ENCODE results near the gene HPS4. TPM values are rescaled to one million over a fixed set of nuclear protein-coding genes. Genes with fewer than 3 reads are reported as not detected.

The HPS4 gene
- polyA plus RNA-seq, 1 experiment, result 22.5 TPM

- CTCF ChIA-PET, result interaction anchor here (1.2 kb wide), 1 partner anchor 158 kb away, joined by 3 read pairs; no protein-coding TSS in a partner anchor
- H3K36me3 ChIP-seq (ENCODE audit: control insufficient read depth, insufficient read depth, low read length), result peaks cover 13% of the 10 kb centered on the region
These were observed 24.6 kb upstream of the HPS4 start for GRCh38 chr22:26508148-26508547.

DNA sequence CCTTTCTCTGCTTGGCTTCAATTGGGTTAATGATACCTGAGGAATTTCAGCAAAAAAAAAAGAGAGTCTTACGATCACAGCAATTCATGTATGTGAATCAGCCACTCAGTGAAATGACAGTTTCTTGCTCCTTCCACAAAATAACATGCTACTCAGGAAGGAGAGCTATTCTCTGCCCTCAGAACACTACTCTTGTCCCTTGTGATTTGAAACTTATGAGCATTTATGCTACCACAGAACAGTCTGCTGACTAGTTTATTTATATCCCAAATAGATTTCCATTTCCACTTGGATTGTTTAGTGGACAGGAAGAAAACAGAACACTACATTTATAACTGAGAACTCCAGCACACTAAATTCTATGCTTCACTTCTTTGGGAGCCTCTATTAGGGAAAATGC, 20.2 kb upstream of the HPS4 start:
- H3K4me3 ChIP-seq (ENCODE audit: low read depth, low read length), result no peak overlapping the region
- H3K27me3 ChIP-seq (ENCODE audit: control insufficient read depth, insufficient read depth, low read length), result no peaks in the 10 kb centered on the region
- CTCF ChIA-PET, result interaction anchor here (0.7 to 3.6 kb wide), 13 partner anchors 8 to 164 kb away, joined by 3 to 22 read pairs (median 5); partner anchors contain the start of gene TFIP11
- POLR2A ChIA-PET, result interaction anchor here (0.6 to 0.8 kb wide), 2 partner anchors 8 kb away, joined by 3 read pairs; partner anchors contain the start of gene TFIP11
- H3K36me3 ChIP-seq (ENCODE audit: control insufficient read depth, insufficient read depth, low read length), result peaks cover 21% of the 10 kb centered on the region
- no peak for DNase-seq (ENCODE audit: low read depth)
- TF ChIP-seq, protein P1, sequence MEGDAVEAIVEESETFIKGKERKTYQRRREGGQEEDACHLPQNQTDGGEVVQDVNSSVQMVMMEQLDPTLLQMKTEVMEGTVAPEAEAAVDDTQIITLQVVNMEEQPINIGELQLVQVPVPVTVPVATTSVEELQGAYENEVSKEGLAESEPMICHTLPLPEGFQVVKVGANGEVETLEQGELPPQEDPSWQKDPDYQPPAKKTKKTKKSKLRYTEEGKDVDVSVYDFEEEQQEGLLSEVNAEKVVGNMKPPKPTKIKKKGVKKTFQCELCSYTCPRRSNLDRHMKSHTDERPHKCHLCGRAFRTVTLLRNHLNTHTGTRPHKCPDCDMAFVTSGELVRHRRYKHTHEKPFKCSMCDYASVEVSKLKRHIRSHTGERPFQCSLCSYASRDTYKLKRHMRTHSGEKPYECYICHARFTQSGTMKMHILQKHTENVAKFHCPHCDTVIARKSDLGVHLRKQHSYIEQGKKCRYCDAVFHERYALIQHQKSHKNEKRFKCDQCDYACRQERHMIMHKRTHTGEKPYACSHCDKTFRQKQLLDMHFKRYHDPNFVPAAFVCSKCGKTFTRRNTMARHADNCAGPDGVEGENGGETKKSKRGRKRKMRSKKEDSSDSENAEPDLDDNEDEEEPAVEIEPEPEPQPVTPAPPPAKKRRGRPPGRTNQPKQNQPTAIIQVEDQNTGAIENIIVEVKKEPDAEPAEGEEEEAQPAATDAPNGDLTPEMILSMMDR (IDR thresholded peaks at IDR 0.05; ENCODE audit: insufficient read depth, low read depth, low read length), result no peak

More at GRCh38 chr22:26508148-26508547, 24.6 kb upstream of the HPS4 start:
- no peak for DNase-seq (ENCODE audit: low read depth)
- TF ChIP-seq, protein P1 (IDR thresholded peaks at IDR 0.05; ENCODE audit: insufficient read depth, low read depth, low read length), result no peak
- POLR2A ChIA-PET, result interaction anchor here (0.7 kb wide), 1 partner anchor 109 kb away, joined by 3 read pairs; no protein-coding TSS in a partner anchor
- Histone ChIP-seq H3K4me3 (ENCODE audit: low read depth, low read length) (no peak overlapping the region), H3K27me3 (ENCODE audit: control insufficient read depth, insufficient read depth, low read length) (no peaks in the 10 kb centered on the region)

GRCh38 chr22:26502688-26503561, 19.3 kb upstream of the HPS4 start:
- Histone ChIP-seq H3K4me3 (ENCODE audit: low read depth, low read length) (no peak overlapping the region), H3K36me3 (ENCODE audit: control insufficient read depth, insufficient read depth, low read length) (peaks cover 21% of the 10 kb centered on the region), H3K27me3 (ENCODE audit: control insufficient read depth, insufficient read depth, low read length) (no peaks in the 10 kb centered on the region)
- TF ChIP-seq, protein P1 (IDR thresholded peaks at IDR 0.05; ENCODE audit: insufficient read depth, low read depth, low read length), result peak; percentile 65
- POLR2A ChIA-PET, result interaction anchor here (0.6 to 0.8 kb wide), 3 partner anchors 9 to 162 kb away, joined by 3 read pairs; partner anchors contain the start of gene TFIP11
- no peak for DNase-seq (ENCODE audit: low read depth)
- CTCF ChIA-PET, result interaction anchor here (0.9 to 3.6 kb wide), 16 partner anchors 8 to 165 kb away, joined by 3 to 22 read pairs (median 4); partner anchors contain the start of gene TFIP11

GRCh38 chr22:26501996-26502395, 18.4 kb upstream of the HPS4 start:
- CTCF ChIA-PET, result interaction anchor here (0.6 to 2.4 kb wide), 9 partner anchors 10 to 166 kb away, joined by 3 to 12 read pairs (median 4); partner anchors contain the start of gene TFIP11
- POLR2A ChIA-PET, result no interaction called here
- no peak for DNase-seq (ENCODE audit: low read depth)
- no peak overlapping the region for H3K4me3 ChIP-seq (ENCODE audit: low read depth, low read length)
- H3K36me3 ChIP-seq (ENCODE audit: control insufficient read depth, insufficient read depth, low read length), result peaks cover 25% of the 10 kb centered on the region
- no peaks in the 10 kb centered on the region for H3K27me3 ChIP-seq (ENCODE audit: control insufficient read depth, insufficient read depth, low read length)
- TF ChIP-seq, protein P1 (IDR thresholded peaks at IDR 0.05; ENCODE audit: insufficient read depth, low read depth, low read length), result no peak

DNA sequence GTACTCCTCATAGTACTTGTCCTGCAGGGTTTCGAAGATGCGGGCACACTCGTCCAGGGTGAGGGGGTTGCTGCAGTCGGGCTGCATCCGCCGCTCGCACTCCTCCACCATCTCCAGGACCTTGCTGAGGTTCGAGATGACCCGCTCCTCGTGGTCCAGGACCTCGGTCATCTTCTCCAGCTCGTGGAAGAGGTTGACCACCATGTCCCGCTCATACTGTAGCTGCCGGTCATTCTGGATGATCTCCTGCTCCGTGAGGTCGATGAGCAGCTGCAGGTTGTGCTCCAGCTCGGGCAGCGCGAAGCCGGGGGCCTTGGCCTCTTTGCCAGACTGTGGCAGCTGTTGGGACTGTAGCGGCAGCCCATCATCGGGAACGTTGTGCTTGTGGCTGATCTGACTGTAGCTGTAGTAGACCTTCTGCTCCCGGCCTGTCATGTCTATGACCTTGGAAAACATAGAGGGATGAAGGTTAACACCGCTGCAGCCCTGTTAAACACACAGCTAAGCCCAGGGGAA, 15.7 kb upstream of the HPS4 start:
- no peak for DNase-seq (ENCODE audit: low read depth)
- ChIA-PET CTCF (interaction anchor here (0.6 to 1.2 kb wide), 5 partner anchors 14 to 167 kb away, joined by 3 to 5 read pairs (median 3); partner anchors contain the start of genes HPS4 and SRRD), POLR2A (interaction anchor here (0.6 kb wide), 1 partner anchor 147 kb away, joined by 3 read pairs; no protein-coding TSS in a partner anchor)
- Histone ChIP-seq H3K27me3 (ENCODE audit: control insufficient read depth, insufficient read depth, low read length) (no peaks in the 10 kb centered on the region), H3K4me3 (ENCODE audit: low read depth, low read length) (no peak overlapping the region), H3K36me3 (ENCODE audit: control insufficient read depth, insufficient read depth, low read length) (peaks cover 30% of the 10 kb centered on the region)
- TF ChIP-seq, protein P1 (IDR thresholded peaks at IDR 0.05; ENCODE audit: insufficient read depth, low read depth, low read length), result no peak
